Sciatic nerve (tissue), 2 donors: ENCODE results near the gene MSX1. TPM values are rescaled to one million over a fixed set of nuclear protein-coding genes. Genes with fewer than 3 reads are reported as not detected.

Experiments used
- ATAC-seq: fragments of 200-7000 bp; cut with Tn5 transposase; one replicate; pipeline ENCODE4 v1.9.1; 2020; ENCODE audit warnings: mild to moderate bottlenecking, moderate library complexity
- DNase-seq: peaks from one replicate; pipeline ENCODE4 v3.0.0-alpha.2; 2020; ENCODE audit warnings: low spot score
- intact Hi-C: fragments of 100-400 bp; cut with DNase I; formaldehyde crosslinking; loops from one replicate; pipeline ENCODE4 v1.14.2; 2022
- total RNA-seq: library from RNA; stranded (reverse); fragmentation: NEBNext Ultra II Directional; extraction: Animal tissue kit (Norgen Biotek cat#: 25700); gene quantifications from one replicate; pipeline ENCODE4 v1.2.1, GENCODE V29; 2021
- donor health status: DM: no; HTN: no; CAD: no.
- donor health status: DM: no; HTN: no; CAD: no.

Gene MSX1
- total RNA-seq, 1 donor from 2014 or later, result 7.5 TPM

DNA sequence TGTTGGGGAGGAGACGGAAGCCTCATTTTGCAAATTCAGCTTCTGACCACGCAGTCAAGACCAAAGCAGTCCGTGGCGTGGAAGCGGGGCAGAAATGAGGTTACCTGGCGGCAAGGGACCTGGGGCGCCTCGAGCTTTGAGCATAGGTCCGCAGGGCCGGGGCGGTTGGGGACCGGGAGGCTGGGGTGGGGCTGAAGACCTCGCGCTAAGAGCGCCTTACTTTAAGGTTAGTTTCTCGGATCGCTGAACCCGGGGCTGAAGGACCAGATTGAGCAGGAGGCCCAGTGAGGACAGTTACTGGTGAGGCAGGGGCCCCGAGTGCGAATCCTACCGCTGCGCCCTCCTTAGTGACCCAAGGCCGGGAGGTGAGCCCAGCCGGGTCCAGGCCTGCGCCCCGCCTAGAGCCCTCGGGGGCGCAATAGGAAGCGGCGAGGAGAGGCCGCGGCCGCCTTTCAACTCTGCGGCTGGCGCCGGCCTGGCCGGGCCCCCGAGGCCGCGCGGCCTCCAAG lies 7.5 kb downstream of the MSX1 start:
- intact Hi-C loops, result no loop called here
- ATAC-seq (no peak), DNase-seq (peak; percentile 43)

DNA sequence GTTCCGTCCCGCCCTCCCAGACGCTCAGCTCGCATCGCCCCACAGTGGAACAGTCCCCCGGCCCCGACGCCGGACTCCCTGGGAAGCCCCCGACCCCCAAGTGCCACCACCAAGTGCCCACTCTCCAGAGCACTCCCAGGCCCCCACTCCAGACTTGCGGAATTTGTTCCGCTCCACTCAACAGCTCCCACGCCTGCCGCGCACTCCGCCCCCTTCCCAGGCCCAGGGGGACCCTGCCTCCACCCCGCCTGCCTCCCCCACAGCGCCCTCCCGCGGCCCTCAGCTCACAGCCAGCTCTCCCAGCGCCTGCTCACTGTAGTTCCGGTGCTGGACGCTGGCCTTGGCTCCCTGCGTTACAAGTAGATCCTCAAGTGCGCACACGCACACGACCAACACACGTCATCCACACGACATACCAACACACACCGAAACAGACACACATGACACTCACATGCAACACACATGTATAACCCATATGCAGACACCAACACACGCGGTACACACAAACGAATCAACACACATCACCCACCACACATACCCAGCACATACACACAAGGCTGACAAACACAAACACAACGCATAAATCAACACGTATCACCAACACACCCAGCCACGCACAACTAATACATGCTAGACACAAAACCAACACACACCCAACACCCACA lies 8.0 kb downstream of the MSX1 start:
- DNase-seq (peak; percentile 55), ATAC-seq (no peak)
- intact Hi-C loops, result no loop called here

DNA sequence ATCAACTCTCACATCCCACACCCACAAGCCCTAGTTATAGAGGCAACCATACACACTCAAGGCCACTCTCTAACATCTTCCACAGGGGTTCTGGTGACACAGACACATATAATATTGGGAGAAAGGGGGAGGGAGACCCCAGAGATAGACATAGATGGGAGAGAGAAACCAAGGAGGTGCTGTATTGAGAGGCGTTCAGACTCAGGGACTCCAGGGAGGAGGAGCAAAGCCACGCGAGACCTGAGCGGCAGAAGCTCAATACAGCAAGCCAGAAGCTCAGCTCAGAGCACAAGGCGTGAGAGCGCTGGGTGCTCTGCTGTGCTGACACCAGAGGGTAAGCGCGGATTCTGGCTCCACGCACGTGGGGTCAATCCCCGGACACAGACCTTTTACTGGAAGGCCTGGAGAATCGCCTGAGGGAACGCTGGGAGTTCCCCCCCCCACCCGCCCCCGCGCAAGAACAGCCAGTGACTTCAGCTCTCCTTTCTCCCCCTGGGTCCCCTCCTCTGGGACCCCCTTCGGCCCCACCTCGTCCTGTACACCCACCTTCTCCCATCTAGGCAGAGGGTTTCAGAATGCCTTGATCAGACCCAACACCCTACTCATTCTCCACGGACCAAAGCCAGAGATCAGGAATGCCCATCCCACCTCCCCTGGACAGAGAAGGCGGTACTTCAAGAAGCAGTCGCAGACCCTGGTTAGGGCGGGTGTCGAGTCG lies 8.7 kb downstream of the MSX1 start:
- DNase-seq (no peak), ATAC-seq (no peak)
- intact Hi-C loops, result no loop called here

DNA sequence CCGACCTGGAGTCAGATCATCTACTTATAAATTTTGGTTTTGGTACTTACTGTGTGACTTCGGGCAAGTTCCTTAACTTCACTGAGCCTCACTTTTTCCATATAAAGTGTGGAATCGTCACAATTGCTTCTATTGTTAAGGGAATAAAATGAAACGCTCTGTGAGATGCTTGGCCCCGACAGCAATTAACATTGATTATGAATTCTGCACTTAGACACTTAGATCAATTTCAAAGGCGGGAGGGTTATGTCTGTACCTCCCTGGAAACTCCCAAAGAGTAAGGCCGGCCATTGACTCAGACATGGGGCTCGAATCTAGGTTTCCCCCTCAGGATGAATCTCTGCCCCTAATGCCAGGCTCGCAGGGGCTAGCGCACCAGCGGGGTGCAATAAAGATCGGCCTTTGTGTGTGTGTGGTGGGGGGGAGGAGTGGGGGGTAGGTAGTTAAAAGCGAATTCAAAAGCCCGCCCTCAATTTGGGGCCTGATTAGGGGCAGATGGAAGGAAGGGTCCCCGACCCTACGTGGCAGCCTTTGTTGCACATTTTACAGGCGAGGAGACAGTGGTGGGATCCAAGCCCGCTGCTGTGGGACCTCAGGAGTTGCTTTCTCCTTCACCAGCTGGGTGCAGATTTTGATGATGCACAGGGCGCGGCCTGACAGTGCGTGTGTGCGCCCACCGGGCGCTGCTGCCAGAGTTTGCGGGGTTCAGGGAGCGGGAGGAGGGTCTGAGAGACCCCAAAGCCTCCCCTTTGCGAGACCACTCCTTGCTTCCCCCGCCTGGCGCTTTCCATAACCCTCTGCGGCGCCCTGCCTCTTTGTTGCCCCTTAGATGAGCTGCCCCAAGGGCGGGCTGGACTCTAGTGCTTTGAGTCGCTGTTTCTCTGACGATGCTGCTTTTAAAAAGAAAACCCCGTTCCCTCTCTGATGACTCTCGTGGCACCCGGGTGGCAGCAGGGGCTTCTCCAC lies 9.6 kb downstream of the MSX1 start:
- intact Hi-C loops, result no loop called here
- ATAC-seq (no peak), DNase-seq (no peak)

DNA sequence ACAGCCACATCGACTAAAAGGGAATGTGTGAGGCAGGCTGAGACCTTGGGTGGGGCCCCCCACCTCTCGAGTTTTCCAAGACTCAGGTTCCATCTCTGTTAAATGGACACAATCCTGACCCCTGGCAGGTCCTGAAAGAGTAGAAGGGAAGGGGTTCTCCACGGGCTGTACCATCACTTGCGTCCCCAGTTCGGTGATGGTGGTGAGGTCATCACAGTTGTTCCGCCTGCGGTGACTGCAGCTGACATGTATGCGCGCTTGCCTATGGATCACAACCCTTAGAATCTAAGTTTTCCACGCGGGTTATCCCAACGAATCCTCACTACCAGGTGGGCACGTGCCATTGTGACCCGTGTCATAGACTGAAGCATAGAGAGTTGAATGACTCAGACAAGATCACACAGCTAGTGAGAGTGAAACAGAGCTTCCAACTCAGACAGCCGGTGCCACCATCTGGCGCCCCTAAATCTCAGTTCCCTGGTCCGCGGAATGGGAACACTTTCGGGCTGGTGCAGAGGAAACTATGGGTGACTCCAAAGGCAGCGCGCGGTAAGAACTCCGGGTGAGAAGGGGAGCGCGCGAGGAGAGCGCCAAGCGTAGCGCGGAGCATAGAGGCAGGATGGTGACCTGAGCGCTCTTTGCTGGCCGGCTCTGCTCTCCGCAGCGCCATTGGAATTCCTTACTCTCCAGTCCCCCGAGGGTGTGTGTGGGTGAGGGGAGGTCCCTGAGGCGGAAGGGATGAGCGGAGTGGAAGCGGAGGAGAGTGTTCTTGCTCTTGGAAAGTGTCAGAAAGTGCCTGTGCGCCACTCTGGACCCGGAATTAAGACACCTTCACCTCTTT lies 10.5 kb downstream of the MSX1 start:
- intact Hi-C loops, result no loop called here
- no peak for DNase-seq
- no peak for ATAC-seq

DNA sequence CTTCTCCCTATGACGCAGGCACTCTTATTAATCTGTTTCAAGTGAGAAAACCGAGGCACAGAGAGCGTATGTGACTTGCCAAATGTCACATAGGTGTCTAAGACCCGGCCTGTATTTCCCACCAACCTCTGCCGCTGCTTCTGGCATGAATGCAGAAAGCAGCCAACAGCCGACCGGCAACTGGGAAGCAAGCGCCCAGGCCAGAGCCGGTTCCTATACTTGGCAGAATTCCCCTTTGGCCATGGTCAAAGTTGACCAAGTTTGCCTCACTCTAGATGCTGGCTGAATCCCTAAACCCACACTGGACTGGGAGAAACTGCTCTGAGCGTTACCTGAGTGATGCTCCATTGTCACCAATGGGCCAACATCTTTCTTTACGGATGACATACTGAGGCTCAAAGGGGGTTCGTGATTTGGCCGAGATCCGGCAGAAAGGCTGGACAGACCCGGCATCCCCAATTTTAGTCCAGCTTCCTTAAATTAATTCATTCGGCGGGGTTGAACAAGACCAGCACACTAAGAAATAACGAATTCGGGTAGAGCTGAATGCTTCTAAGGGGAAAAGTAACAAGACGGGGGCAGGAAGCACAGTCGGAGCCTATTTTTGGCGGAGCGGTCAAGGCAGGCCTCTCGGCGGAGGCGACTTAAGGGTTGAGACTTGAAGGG lies 11.2 kb downstream of the MSX1 start:
- intact Hi-C loops, result no loop called here
- DNase-seq (no peak), ATAC-seq (no peak)

DNA sequence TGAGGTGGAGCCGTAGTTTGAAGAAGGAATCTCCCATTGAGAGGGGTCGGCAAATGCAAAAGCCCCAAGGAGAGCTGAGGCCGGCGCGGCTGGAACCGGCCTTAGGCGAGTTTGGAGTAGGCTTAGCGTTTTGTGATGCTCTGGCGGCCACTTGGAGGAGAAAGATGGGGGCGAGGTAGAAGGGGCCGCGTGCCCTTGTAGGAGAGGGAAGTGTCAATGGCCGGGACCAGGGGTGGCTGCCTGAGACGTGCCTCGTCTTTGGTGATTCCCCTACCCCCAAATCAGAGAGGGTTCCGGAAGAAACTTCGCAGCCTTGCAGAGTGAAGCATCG lies 11.7 kb downstream of the MSX1 start:
- DNase-seq (peak; percentile 53), ATAC-seq (no peak)
- intact Hi-C loops, result no loop called here

DNA sequence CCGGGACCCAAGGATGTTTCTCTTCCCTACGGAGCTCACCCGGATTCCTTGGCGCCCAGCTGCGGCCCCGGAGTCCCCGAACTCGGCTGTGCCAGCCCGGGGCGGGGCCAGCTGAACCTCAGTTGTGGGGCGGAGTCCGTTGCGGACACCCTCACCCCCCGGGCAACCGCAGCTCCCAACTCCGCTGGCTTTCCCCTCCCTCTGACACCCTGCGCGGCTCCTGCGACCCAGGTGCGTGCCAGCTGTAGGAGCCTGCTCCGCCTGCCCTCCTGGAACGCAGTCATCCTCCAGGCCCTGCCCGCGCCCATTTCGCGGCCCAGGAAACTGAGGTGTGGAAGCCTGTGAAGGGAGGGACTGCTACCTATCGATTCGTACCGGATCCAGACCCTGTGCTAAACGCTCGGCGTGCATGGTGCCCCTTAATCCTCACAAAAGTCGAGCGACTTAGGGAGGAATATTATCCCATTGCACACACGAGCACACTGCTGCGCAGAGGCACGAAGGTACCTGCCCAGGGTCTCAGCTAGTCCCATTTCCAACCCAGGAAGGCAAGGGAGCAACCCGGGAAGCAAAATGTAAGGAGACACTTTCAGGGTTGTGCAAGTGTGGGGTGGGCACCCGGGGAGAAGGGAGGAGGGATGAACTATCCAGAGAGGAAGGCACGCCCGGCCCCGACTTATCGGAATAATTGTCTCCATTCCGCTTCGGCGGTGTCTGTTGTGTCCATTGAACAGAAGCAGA lies 12.3 kb downstream of the MSX1 start:
- intact Hi-C loops, result no loop called here
- DNase-seq (no peak), ATAC-seq (no peak)

DNA sequence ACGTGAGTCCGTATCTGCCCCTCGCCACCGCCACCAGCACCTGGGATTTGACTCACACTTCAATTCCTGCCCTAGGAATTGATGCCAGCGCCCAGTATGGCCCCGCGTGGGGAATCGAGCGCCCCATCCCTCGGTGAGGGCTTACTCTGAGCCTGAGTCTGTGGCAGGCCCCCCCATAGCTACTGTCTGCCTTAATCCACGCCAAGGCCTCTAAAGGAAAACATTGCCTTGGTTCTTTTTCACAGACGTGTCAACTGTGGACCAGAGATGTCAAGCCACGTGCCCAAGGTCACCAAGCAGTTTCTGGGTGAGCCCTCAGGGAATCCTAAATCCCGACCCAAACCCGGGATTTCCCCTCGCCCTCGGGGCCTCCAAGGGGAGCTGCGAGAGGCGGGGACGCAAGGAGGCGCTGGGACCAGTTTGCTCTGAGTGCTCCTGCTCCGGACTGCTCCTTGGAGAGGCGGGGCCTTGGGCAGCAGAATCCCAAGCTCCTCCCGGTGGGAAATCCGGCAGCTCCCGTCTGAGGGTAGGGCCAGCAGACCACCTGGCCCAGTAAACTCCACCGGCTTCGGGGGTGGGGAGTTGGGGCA lies 12.9 kb downstream of the MSX1 start:
- DNase-seq (no peak), ATAC-seq (no peak)
- intact Hi-C loops, result no loop called here

DNA sequence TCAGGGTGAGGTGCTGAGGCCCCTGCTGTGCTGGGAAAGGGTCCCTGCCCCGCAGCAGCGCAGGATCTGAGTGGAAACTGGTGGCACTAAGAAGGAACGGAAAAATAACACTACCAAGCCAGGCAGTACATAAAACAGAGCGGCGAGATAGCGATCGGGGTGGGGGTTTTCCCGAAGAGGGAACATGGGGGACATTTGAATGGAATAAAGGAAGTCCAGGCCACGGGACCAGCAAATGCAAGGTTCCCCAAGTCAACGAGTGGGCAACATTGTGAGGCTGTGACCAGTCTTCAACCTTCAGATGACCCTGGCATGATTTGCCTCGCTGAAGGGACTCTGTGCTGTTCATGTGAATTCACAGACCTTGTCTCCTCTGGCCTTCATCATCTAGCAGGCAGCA lies 13.7 kb downstream of the MSX1 start:
- intact Hi-C loops, result no loop called here
- ATAC-seq, result no peak
- no peak for DNase-seq

DNA sequence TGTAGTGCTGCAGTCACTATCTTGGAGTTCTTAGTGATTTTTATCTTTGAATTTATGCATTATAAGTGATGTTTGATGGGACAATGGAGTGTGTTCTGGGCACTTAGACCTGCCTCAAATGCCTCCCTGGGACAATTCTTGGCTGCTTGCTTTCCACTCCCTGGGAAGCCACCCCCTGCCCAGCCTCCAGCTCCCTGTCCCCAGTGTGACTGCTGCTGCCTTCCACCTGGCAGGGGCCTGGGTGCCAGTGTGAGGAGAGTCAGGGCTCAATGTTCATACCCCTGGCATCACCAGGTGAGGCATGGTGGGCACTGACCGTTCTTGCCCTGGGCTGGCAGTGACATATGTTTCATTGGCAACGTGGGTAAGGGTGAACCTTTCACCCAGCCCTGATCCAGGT lies 14.8 kb downstream of the MSX1 start:
- DNase-seq, result no peak
- intact Hi-C loops, result no loop called here
- no peak for ATAC-seq

DNA sequence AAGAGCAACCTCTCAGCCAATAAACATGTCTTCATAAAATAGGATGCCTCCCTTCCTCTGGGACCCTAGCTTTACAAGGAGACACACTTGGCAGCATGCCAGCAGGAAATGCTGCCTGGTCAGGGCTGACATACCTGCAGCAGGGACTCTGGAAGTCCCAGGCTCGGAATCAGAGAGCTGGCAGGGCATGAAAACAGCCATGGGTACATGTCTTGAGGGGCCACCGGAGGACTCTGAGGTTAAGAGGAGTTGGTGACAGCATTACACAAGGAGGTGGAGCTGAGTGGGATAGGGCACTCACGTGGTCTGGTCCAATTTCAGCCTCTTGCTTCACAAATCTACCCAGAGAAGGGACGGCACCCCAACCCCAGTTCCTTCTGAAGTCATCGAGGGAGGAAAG lies 15.7 kb downstream of the MSX1 start:
- DNase-seq (no peak), ATAC-seq (no peak)
- intact Hi-C loops, result no loop called here

DNA sequence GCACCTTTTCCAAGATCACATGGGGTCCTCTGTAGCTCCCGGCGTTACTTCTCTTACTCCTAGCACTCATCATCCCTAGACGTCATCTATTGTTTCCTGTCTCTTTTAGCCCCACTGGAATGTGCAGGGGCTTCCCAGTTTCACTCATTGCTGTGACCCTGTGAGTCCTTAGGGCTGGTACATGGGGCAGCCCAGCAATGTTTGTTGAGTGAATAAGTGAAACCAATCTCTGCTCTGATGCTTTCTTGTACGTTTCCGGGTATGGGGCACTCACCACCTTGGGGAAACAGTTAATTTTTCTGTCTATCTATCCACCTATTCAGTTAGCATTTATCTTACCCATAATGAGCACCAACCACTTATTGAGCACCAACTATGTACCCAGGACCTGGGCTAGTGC lies 16.1 kb downstream of the MSX1 start:
- ATAC-seq (no peak), DNase-seq (no peak)
- intact Hi-C loops, result no loop called here

DNA sequence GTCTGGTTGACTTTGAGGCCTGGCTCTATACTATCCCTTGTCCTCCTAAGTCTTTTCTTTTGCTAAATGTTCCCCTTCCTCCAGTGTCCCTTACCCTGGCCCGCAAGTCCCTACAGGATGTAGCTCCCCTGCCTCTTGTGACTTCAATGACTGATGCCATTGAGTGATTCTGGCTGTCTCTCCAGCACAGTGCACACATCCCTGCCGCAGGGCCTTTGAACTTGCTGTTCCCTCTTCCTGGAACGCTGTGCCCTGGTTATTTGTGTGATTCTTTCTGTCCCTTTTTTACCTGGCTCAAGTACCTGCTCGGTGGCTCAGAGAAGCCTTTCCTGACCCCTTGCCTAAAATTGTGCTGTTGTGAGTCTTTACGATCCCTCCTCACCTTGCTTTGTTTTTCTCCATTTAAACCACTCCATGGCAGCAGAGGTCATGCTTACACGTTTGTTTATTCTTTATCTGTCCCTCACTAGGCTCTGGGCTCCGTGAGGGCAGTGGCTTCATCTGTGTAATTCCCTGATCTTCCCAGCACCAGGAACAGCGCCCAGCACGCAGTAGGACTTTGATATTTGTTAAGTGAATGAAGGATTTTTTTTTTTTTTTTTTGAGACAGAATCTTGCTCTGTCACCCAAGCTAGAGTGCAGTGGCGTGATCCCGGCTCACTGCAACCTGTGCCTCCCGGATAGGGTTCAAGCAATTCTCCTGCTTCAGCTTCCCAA lies 17.6 kb downstream of the MSX1 start:
- DNase-seq, result no peak
- intact Hi-C loops, result no loop called here
- ATAC-seq, result no peak

DNA sequence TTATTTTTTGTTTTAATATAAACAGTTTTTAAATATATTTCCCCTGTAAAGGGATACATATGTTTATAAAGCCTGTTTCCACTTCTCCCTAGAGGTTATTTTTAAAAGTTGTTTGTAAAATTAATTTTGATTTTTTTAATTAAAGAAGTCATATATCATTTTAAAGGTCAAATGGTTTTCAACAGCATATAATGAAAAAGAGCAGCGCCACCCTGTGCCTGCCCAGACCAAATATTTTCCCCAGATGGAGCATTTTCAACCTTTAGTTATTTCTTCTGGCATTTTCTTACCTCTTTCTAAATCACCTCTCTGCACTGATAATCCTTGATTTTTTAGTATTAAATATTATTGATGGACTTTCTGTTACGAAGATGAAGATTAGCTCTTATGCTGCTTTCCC lies 21.0 kb downstream of the MSX1 start:
- DNase-seq (no peak), ATAC-seq (no peak)
- intact Hi-C loops, result no loop called here

DNA sequence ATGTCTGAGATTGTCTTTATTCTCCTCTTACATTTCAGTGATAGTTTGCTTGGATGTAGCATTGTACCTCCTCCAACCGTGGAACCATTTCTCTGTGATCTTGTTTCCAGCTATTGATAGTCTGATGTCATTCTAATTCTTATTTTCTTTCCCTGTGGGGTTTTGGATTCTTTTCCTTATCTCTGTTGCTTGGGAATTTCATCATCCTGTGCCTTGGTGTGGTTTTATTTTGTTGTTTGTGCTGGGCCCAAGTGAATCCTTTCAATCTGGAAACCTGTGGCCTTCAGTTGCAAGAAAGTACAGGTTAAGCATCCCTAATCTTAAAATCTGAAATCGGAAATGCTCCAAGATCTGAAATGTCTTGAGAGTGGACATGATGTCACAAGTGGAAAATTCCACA lies 22.0 kb downstream of the MSX1 start:
- no peak for ATAC-seq
- no peak for DNase-seq
- intact Hi-C loops, result no loop called here

DNA sequence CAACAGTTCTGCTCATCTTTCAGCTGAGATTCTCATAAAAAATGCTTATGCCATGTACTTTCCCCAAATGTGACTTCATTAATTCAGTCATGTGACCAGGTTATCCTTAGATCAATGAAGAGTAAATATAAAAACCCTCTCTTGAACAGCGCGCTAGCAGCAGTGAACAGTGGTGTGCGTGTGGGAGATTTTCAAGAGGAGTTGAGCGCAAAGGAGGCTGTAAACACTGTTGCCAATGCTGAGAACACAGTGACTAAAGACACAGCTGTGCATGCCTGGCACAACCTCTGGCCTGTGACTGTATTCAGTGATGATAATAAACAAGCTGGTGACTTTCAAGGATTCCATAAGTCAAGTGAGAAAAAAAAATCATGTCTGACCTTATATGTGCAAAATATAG lies 25.1 kb downstream of the MSX1 start:
- DNase-seq (no peak), ATAC-seq (no peak)
- intact Hi-C loops, result no loop called here
